ENCODE data around the gene ARHGAP28. TPM values are rescaled to one million over a fixed set of nuclear protein-coding genes. Genes with fewer than 3 reads are reported as not detected.

The ARHGAP28 gene
- total and polyA plus RNA-seq, 12 donors: 0.35 to 5.3 (median 2.2) TPM

- Histone ChIP-seq H3K4me3 (no peak overlapping the region), H3K36me3 (no peaks in the 10 kb centered on the region), H3K9me3 (peaks cover 0 to 23% (median 0%) of the 10 kb centered on the region in 11 donors), H3K27me3 (no peaks in the 10 kb centered on the region), H3K4me1 (no peaks in the 10 kb centered on the region), H3K27ac (no peak overlapping the region)
- WGBS, 2 donors: 68 to 72% methylated on average over 3 of the region's 3 CpGs
- ATAC-seq: peak in 2 of 8 donors; percentile 46 to 68
- DNase-seq: no peak
- intact Hi-C loops (cut with DNase I): no loop called here
- no peak for TF ChIP-seq CTCF (IDR thresholded peaks at IDR 0.05)
Measured at GRCh38 chr18:6764382-6764781, 34.9 kb downstream of the ARHGAP28 start.

GRCh38 chr18:6773777-6774176 lies 44.3 kb downstream of the ARHGAP28 start:
- WGBS, 2 donors: 57 to 80% methylated on average over 2 of the region's 2 CpGs
- DNase-seq (no peak), ATAC-seq (peak in 2 of 8 donors; percentile 37 to 41)
- Histone ChIP-seq H3K4me3 (peak overlapping the region in 6 of 10 donors; percentile 9 to 43 (median 24)), H3K27ac (peak overlapping the region in 6 of 10 donors; percentile 3 to 53 (median 38)), H3K36me3 (no peaks in the 10 kb centered on the region), H3K27me3 (no peaks in the 10 kb centered on the region), H3K9me3 (no peaks in the 10 kb centered on the region), H3K4me1 (peaks cover 0 to 5% (median 0%) of the 10 kb centered on the region in 9 donors)
- no peak for TF ChIP-seq CTCF (IDR thresholded peaks at IDR 0.05)
- intact Hi-C loops (cut with DNase I): loop anchor here in 1 of 10 donors (10.0 kb wide), 1 partner anchor 879 kb away; the partner anchor contains the start of gene TMEM200C

GRCh38 chr18:6775237-6775636 lies 45.7 kb downstream of the ARHGAP28 start:
- Histone ChIP-seq H3K27me3 (no peaks in the 10 kb centered on the region), H3K4me3 (peak overlapping the region in 6 of 10 donors; percentile 6 to 43 (median 24)), H3K9me3 (no peaks in the 10 kb centered on the region), H3K4me1 (peaks cover 0 to 5% (median 0%) of the 10 kb centered on the region in 9 donors), H3K27ac (peak overlapping the region in 4 of 10 donors; percentile 17 to 57 (median 42)), H3K36me3 (no peaks in the 10 kb centered on the region)
- ATAC-seq (no peak), DNase-seq (no peak)
- 70 to 76% methylated on average over 7 of the region's 7 CpGs for WGBS, 2 donors
- intact Hi-C loops (cut with DNase I): loop anchor here in 2 of 10 donors (5.0 to 10.0 kb wide), 2 partner anchors 43 to 880 kb away; partner anchors contain the start of gene TMEM200C (in 1 of the 2)
- TF ChIP-seq CTCF (IDR thresholded peaks at IDR 0.05): no peak

GRCh38 chr18:6775702-6776101 lies 46.2 kb downstream of the ARHGAP28 start:
- 58 to 68% methylated on average over 2 of the region's 2 CpGs for WGBS, 2 donors
- Histone ChIP-seq H3K9me3 (no peaks in the 10 kb centered on the region), H3K27me3 (no peaks in the 10 kb centered on the region), H3K27ac (peak overlapping the region in 6 of 10 donors; percentile 17 to 57 (median 38)), H3K36me3 (no peaks in the 10 kb centered on the region), H3K4me3 (peak overlapping the region in 2 of 10 donors; percentile 25 to 43), H3K4me1 (peaks cover 0 to 5% (median 0%) of the 10 kb centered on the region in 9 donors)
- no peak for TF ChIP-seq CTCF (IDR thresholded peaks at IDR 0.05)
- ATAC-seq (no peak), DNase-seq (no peak)
- intact Hi-C loops (cut with DNase I): loop anchor here in 2 of 10 donors (5.0 to 10.0 kb wide), 2 partner anchors 43 to 881 kb away; partner anchors contain the start of gene TMEM200C (in 1 of the 2)
